ENCODE data around the gene COL6A5.
"Not testable (repeated sequence)": the region's sequence is repeated elsewhere in the genome, so short reads cannot be mapped to it uniquely, and the experiment has no call there.

DNA sequence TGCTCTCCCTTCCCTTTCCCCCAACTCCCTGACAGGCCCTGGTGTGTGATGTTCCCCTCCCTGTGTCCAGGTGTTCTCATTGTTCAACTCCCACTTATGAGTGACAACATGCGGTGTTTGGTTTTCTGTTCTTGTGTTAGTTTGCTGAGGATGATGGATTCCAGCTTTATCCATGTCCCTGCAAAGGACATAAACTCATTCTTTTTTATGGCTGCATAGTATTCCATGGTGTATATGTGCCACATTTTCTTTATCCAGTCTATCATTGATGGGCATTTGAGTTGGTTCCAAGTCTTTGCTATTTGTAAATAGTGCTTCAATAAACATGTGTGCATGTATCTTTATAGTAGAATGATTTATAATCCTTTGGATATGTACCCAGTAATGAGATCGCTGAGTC lies 2.8 kb downstream of the COL6A5 start:
- not testable (repeated sequence) for TF ChIP-seq CTCF (IDR thresholded peaks at IDR 0.05; ENCODE audit: low read depth, low read length, missing input control); JUND (IDR thresholded peaks at IDR 0.05); GABPA (IDR thresholded peaks at IDR 0.05 in 1 of 2, conservative IDR thresholded peaks at IDR 0.05 in 1 of 2)
- TF ChIP-seq, protein P1, sequence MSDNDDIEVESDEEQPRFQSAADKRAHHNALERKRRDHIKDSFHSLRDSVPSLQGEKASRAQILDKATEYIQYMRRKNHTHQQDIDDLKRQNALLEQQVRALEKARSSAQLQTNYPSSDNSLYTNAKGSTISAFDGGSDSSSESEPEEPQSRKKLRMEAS (IDR thresholded peaks at IDR 0.05): not testable (repeated sequence)
